ENCODE measurements around the gene RXRA.

RXRA gene

GRCh38 chr9:134349936-134350335, 23.7 kb downstream of the RXRA start:
- H3K27ac ChIP-seq (ENCODE audit: low read depth, low read length): no peak overlapping the region
- H3K4me1 ChIP-seq (ENCODE audit: control insufficient read depth, insufficient read depth, low read length): peaks cover 9% of the 10 kb centered on the region; the same call in 1 of the 2 replicates
- no peaks in the 10 kb centered on the region for H3K36me3 ChIP-seq (ENCODE audit: control insufficient read depth, insufficient read depth, low read length)
- no peaks in the 10 kb centered on the region for H3K27me3 ChIP-seq (ENCODE audit: control insufficient read depth, insufficient read depth, low read length)
- H3K4me3 ChIP-seq (ENCODE audit: low read depth, low read length): no peak overlapping the region
- no peak overlapping the region for H3K9ac ChIP-seq (ENCODE audit: low read length)
- no peaks in the 10 kb centered on the region for H3K9me3 ChIP-seq (ENCODE audit: control insufficient read depth, insufficient read depth, low read depth, low read length)

DNA sequence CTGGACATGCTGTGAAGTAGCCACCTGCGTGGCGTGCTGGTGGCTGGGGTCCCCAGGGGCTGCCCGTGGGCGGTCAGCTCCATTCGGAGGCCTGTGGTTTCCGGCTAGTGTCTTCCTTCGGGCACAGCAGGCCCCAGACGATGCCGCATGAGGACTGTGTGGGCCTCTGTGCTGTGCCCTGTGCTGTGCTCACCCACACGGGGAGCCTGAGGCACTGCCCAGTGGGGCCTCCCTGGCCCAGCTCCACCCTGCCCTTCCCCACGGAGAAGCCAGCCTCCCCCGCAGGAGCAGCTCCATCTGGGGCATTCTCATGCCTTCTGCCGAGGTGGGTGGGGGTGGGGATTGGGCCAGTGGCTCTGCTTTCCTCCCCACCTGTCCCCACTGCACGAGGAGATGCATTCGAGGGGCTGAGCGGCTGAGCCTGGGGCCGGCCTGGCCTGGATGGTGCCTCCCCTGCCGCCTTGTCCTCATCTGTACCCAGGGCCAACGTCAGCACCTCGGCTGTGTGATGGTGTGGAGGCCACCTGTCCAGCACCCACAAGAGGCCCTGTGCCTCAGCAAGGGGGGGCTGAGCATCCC, 24.2 kb downstream of the RXRA start:
- Histone ChIP-seq H3K36me3 (ENCODE audit: control insufficient read depth, insufficient read depth, low read length) (no peaks in the 10 kb centered on the region), H3K4me3 (ENCODE audit: low read depth, low read length) (no peak overlapping the region), H3K4me1 (ENCODE audit: control insufficient read depth, insufficient read depth, low read length) (peaks cover 13% of the 10 kb centered on the region; the same call in 1 of the 2 replicates), H3K9ac (ENCODE audit: low read length) (no peak overlapping the region), H3K9me3 (ENCODE audit: control insufficient read depth, insufficient read depth, low read depth, low read length) (no peaks in the 10 kb centered on the region), H3K27me3 (ENCODE audit: control insufficient read depth, insufficient read depth, low read length) (no peaks in the 10 kb centered on the region), H3K27ac (ENCODE audit: low read depth, low read length) (no peak overlapping the region)

- Histone ChIP-seq H3K4me1 (ENCODE audit: control insufficient read depth, insufficient read depth, low read length) (peaks cover 15% of the 10 kb centered on the region; the same call in 1 of the 2 replicates), H3K27ac (ENCODE audit: low read depth, low read length) (no peak overlapping the region)
These were observed 25.4 kb downstream of the RXRA start for GRCh38 chr9:134351606-134352176.

GRCh38 chr9:134352247-134352933, 26.1 kb downstream of the RXRA start:
- no peak overlapping the region for H3K9ac ChIP-seq (ENCODE audit: low read length)
- no peaks in the 10 kb centered on the region for H3K9me3 ChIP-seq (ENCODE audit: control insufficient read depth, insufficient read depth, low read depth, low read length)
- no peak overlapping the region for H3K4me3 ChIP-seq (ENCODE audit: low read depth, low read length)
- 0 out of 2 replicates have a peak overlapping the region, but pooled peaks have one; percentile 34 for H3K27ac ChIP-seq (ENCODE audit: low read depth, low read length)
- H3K27me3 ChIP-seq (ENCODE audit: control insufficient read depth, insufficient read depth, low read length): no peaks in the 10 kb centered on the region
- no peaks in the 10 kb centered on the region for H3K36me3 ChIP-seq (ENCODE audit: control insufficient read depth, insufficient read depth, low read length)
- peaks cover 15% of the 10 kb centered on the region; the same call in 1 of the 2 replicates for H3K4me1 ChIP-seq (ENCODE audit: control insufficient read depth, insufficient read depth, low read length)

More at GRCh38 chr9:134351606-134352176, 25.4 kb downstream of the RXRA start:
- Histone ChIP-seq H3K9me3 (ENCODE audit: control insufficient read depth, insufficient read depth, low read depth, low read length) (no peaks in the 10 kb centered on the region), H3K4me3 (ENCODE audit: low read depth, low read length) (no peak overlapping the region), H3K36me3 (ENCODE audit: control insufficient read depth, insufficient read depth, low read length) (no peaks in the 10 kb centered on the region), H3K9ac (ENCODE audit: low read length) (no peak overlapping the region), H3K27me3 (ENCODE audit: control insufficient read depth, insufficient read depth, low read length) (no peaks in the 10 kb centered on the region)

GRCh38 chr9:134353539-134353938, 27.3 kb downstream of the RXRA start:
- H3K36me3 ChIP-seq (ENCODE audit: control insufficient read depth, insufficient read depth, low read length): no peaks in the 10 kb centered on the region
- H3K9ac ChIP-seq (ENCODE audit: low read length): no peak overlapping the region
- no peaks in the 10 kb centered on the region for H3K27me3 ChIP-seq (ENCODE audit: control insufficient read depth, insufficient read depth, low read length)
- no peak overlapping the region for H3K4me3 ChIP-seq (ENCODE audit: low read depth, low read length)
- peaks cover 15% of the 10 kb centered on the region; the same call in 1 of the 2 replicates for H3K4me1 ChIP-seq (ENCODE audit: control insufficient read depth, insufficient read depth, low read length)
- H3K9me3 ChIP-seq (ENCODE audit: control insufficient read depth, insufficient read depth, low read depth, low read length): no peaks in the 10 kb centered on the region
- no peak overlapping the region for H3K27ac ChIP-seq (ENCODE audit: low read depth, low read length)

- H3K27ac ChIP-seq (ENCODE audit: low read depth, low read length): no peak overlapping the region
- H3K4me1 ChIP-seq (ENCODE audit: control insufficient read depth, insufficient read depth, low read length): peaks cover 15% of the 10 kb centered on the region; the same call in 1 of the 2 replicates
- no peaks in the 10 kb centered on the region for H3K27me3 ChIP-seq (ENCODE audit: control insufficient read depth, insufficient read depth, low read length)
- no peaks in the 10 kb centered on the region for H3K36me3 ChIP-seq (ENCODE audit: control insufficient read depth, insufficient read depth, low read length)
- H3K9me3 ChIP-seq (ENCODE audit: control insufficient read depth, insufficient read depth, low read depth, low read length): no peaks in the 10 kb centered on the region
- no peak overlapping the region for H3K9ac ChIP-seq (ENCODE audit: low read length)
- no peak overlapping the region for H3K4me3 ChIP-seq (ENCODE audit: low read depth, low read length)
These were observed 28.9 kb downstream of the RXRA start for GRCh38 chr9:134355158-134355557.

DNA sequence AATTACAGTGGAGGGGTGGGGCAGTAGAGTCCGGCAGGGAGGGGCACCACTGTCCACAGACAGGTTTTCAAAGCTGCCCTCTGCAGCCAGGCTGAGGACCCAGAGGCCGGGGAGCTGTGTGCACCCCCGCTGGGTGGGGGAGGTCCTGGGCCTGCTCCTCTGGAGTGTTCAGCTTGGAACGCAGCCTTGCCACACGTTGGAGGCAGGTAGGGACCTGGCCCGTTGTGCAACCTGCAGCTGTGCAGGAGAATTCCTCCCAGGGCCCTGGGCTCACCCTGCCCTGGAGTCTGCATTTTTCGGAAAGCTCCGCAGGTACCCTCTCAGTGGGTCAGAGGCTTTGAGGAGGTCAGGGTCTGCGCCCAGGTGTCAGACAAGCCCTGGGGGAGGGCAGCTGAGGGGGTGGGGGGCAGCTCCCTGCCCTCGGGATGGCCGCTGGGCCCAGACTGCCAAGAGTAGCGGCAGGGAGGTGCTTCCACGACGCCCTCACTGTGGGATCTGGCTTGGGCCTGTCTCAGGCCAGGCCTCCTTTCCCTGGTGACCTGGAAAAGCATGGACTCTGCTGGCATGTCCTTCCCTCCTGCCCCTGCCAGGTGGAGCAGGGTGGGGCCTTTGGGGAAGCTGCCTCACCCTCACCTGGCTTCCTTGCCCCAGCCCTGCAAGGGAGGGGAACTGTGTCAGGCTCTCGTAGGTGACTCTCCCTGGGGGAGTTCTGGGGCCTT, 29.5 kb downstream of the RXRA start:
- Histone ChIP-seq H3K27me3 (ENCODE audit: control insufficient read depth, insufficient read depth, low read length) (no peaks in the 10 kb centered on the region), H3K4me1 (ENCODE audit: control insufficient read depth, insufficient read depth, low read length) (peaks cover 9% of the 10 kb centered on the region; the same call in 1 of the 2 replicates)

GRCh38 chr9:134356496-134357470, 30.5 kb downstream of the RXRA start:
- no peaks in the 10 kb centered on the region for H3K27me3 ChIP-seq (ENCODE audit: control insufficient read depth, insufficient read depth, low read length)
- no peak overlapping the region; the same call in 1 of the 2 replicates for H3K27ac ChIP-seq (ENCODE audit: low read depth, low read length)
- no peaks in the 10 kb centered on the region for H3K36me3 ChIP-seq (ENCODE audit: control insufficient read depth, insufficient read depth, low read length)
- H3K4me1 ChIP-seq (ENCODE audit: control insufficient read depth, insufficient read depth, low read length): peaks cover 8% of the 10 kb centered on the region; the same call in 1 of the 2 replicates
- no peak overlapping the region for H3K9ac ChIP-seq (ENCODE audit: low read length)
- H3K4me3 ChIP-seq (ENCODE audit: low read depth, low read length): no peak overlapping the region
- no peaks in the 10 kb centered on the region for H3K9me3 ChIP-seq (ENCODE audit: control insufficient read depth, insufficient read depth, low read depth, low read length)

More for the DNA sequence above, 29.5 kb downstream of the RXRA start:
- Histone ChIP-seq H3K27ac (ENCODE audit: low read depth, low read length) (peak overlapping the region; percentile 39; the same call in 1 of the 2 replicates), H3K4me3 (ENCODE audit: low read depth, low read length) (no peak overlapping the region), H3K36me3 (ENCODE audit: control insufficient read depth, insufficient read depth, low read length) (no peaks in the 10 kb centered on the region), H3K9ac (ENCODE audit: low read length) (no peak overlapping the region), H3K9me3 (ENCODE audit: control insufficient read depth, insufficient read depth, low read depth, low read length) (no peaks in the 10 kb centered on the region)

DNA sequence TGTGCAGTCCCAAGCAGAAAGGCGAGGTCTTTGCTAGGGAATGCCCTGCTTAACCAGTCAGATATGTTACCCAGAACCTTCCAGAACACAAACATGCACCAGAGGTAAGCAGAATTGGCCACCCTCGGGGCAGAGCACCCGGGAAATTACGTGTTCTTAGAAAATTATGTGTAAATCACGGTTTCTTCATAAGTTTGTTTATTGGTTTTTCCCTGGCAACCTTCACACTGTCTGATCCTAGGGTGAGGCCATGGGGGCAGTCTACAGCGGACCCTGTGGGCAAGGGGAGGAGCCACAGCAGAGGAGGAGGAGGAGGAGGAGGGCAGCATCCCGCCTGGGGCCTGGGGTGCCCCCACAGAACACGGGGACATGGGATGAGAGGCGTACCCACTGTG, 31.4 kb downstream of the RXRA start:
- H3K9me3 ChIP-seq (ENCODE audit: control insufficient read depth, insufficient read depth, low read depth, low read length): no peaks in the 10 kb centered on the region
- H3K9ac ChIP-seq (ENCODE audit: low read length): no peak overlapping the region
- no peak overlapping the region for H3K27ac ChIP-seq (ENCODE audit: low read depth, low read length)
- no peak overlapping the region for H3K4me3 ChIP-seq (ENCODE audit: low read depth, low read length)
- no peaks in the 10 kb centered on the region for H3K27me3 ChIP-seq (ENCODE audit: control insufficient read depth, insufficient read depth, low read length)
- H3K4me1 ChIP-seq (ENCODE audit: control insufficient read depth, insufficient read depth, low read length): peaks cover 8% of the 10 kb centered on the region; the same call in 1 of the 2 replicates
- no peaks in the 10 kb centered on the region for H3K36me3 ChIP-seq (ENCODE audit: control insufficient read depth, insufficient read depth, low read length)

DNA sequence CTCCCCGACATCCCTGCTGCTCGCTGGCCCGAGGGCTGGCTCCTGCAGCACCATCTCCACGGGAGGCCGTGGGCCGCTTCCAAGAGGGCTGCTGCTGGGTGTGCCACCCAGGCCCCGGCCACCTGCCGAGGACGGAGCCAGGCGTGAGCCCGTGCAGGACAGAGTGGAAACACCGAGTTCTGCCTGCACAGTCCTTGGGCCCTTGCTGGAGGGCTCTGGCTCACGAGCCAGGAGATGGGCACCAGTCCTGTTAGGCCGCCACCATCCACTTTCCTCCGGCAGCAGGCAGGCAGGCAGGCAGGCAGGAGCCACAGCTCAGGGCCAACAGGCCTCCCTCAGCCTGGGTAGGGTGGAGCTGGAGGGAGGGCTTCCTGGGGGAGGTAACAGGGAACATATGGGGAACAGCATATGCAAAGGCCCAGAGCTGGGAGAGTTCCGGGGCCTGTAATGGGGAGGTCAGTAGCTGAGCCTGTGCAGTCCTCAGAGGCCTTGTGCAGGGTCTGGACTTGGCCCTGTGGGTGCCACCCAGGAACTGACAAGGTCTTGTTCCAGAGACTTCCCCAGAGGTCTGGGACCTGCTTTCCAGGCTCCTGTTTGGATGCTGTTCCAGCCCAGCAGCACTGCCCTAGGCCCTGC, 31.9 kb downstream of the RXRA start:
- no peak overlapping the region for H3K9ac ChIP-seq (ENCODE audit: low read length)
- H3K4me1 ChIP-seq (ENCODE audit: control insufficient read depth, insufficient read depth, low read length): peaks cover 8% of the 10 kb centered on the region; the same call in 1 of the 2 replicates

More for the DNA sequence above, 31.9 kb downstream of the RXRA start:
- Histone ChIP-seq H3K27me3 (ENCODE audit: control insufficient read depth, insufficient read depth, low read length) (no peaks in the 10 kb centered on the region), H3K27ac (ENCODE audit: low read depth, low read length) (no peak overlapping the region), H3K36me3 (ENCODE audit: control insufficient read depth, insufficient read depth, low read length) (no peaks in the 10 kb centered on the region), H3K4me3 (ENCODE audit: low read depth, low read length) (no peak overlapping the region), H3K9me3 (ENCODE audit: control insufficient read depth, insufficient read depth, low read depth, low read length) (no peaks in the 10 kb centered on the region)
